CD4-positive, alpha-beta T cell treated with Interleukin-17A for 4 hours (primary cell): ENCODE data around the gene CIAO2A.

Experiments used
- DNase-seq: peaks from one replicate; pipeline ENCODE4 v3.0.0-alpha.2; 2020; ENCODE audit warnings: mixed read lengths

CIAO2A gene

GRCh38 chr15:64037966-64038365, 55.7 kb downstream of the CIAO2A start:
- no peak for DNase-seq

DNA sequence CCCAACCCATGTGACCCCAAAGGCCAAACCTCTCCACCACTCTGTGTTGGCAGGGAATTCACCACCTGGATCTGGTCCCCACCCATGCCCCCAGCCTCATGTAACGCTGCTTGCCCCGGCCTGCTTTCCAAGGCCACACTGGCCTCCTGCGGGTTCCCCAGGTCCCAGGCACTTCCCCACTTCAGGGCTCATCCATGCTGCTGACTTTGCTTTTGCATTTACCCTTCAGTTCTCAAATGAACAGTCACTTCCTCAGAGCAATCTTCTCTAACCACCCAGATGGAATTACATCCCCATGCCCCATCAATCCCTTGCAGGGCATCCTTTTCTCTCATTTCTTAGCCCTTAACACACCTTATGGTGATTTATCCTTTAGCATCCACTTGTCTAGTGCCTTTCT, 56.5 kb downstream of the CIAO2A start:
- DNase-seq, result no peak

- DNase-seq, result no peak
These were observed 58.1 kb downstream of the CIAO2A start for GRCh38 chr15:64035525-64035924.

DNA sequence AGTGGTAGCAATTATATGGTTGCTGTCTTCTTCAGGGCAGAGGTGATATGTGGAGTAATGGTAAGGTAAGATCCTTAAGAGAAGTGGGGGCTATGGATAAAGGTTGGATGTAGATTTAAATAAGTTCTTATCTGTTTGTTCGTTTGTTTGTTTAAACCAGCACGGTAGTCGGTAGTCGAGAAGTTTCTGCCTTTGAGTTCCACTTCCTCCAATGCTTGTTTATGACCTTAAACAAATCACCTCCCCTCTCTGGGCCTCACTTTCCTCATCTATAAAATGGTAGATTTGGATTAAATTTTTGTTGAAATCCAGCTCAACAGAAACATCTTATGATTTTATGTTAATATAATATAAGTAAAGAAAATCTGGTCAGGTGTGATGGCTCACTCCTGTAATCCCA, 59.1 kb downstream of the CIAO2A start:
- no peak for DNase-seq

DNA sequence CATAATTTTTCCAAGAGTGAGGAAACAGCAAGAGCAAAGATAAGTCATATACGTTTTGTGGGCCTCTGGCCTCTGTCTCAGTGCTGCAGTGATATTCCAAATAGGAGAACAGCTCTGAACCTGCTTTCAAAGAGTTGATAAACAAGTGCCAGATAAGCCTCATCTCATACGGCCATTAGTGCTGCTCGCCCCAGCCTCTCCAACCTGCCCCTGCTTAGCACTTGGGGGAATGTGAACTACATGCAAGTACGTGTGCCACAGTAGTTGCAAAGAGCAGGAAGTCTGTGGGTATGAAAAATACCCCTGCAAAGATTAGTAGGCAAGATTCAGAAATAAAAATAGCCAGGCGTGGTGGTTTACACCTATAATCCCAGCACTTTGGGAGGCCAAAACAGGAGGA, 61.3 kb downstream of the CIAO2A start:
- DNase-seq, result no peak

- DNase-seq, result no peak
These were observed 63.5 kb downstream of the CIAO2A start for GRCh38 chr15:64030123-64030522.

DNA sequence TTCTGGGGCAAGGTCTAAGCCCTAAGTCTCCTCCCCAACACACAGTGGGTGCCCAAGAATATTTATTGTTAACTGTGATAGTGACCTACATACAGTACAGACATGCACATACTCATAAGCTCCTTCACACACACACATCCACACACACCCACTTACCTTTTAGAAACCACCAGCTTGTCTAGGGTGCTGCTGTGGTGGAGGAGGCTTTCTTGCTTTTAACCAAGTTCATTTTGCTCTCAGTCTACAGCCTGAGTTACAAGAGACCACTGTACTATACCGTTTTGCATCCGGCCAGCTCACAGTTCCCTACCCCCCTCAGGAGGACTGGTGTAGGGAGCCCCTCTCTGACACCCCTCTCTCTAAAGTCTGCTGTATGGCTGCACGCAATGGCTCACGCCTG, 64.0 kb downstream of the CIAO2A start:
- no peak for DNase-seq

GRCh38 chr15:64029110-64029509, 64.5 kb downstream of the CIAO2A start:
- no peak for DNase-seq

DNA sequence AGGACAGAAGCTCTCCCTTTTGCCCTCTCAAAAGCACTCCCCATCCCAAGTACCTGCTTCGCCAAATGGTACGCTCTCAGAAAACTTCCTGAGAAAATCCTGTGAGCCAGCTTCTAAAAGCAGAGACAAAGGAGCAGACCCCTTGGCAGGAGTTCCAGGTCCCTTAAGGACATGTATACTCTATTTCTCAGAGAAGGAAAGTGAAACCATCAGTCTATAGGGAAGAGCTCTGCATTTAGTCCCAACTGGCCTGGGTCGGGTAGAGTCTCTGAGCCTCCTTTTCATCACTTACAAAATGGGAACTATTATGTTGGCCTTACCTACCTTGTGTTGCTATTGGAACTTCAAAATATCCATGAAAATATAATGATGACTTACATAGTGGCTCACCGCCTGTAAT, 67.0 kb downstream of the CIAO2A start:
- no peak for DNase-seq

DNA sequence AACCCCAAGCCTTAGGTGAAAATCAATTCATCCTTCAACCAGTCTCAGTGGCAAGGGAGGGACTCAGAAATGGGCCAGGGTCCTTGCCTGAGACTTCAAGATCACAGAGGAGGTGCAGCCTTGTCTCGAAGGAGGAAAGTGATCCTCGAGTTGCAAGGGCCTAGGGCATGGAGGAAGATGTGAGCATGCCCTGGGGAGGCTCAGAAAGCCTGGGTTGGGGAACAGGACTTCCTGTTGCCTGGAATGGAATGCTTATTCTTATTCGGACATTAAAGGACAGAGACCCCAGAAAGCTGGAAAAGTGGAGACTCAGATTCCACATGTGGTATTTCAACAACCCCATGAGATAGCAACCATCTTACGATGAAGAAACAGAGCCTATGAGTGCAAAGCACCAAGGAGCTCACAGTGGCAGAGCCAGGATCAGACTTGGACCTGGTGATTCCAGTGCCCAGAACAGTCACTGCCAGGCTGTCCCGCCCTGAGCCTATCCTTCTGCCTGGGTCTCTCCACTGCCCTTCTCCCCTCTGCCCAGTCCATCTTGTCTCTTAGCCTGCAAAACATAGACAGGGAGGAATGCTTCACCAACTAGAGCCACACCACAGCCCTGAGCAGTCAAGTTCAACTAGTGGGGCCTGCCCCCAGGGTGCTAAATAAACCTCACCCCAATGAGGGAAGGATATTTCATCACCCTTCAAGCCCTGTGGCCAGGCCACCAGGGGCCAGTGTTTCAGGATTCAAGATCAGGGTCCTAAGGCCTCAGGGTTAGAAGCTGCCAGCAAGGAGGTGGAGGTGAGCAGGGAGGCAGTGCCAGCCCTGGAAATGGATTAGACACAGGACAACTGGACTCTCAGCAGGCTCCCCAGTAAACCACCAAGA, 69.2 kb downstream of the CIAO2A start:
- no peak for DNase-seq

- no peak for DNase-seq
These were observed 70.4 kb downstream of the CIAO2A start for GRCh38 chr15:64023220-64023619.

- no peak for DNase-seq
These were observed 71.1 kb downstream of the CIAO2A start for GRCh38 chr15:64022571-64022970.
